Suprapubic skin (tissue), 4 donors: ENCODE results near the gene CTXN1. TPM values are rescaled to one million over a fixed set of nuclear protein-coding genes. Genes with fewer than 3 reads are reported as not detected.

Experiments used
- DNase-seq, 2 donors: peaks; one replicate each; pipeline ENCODE4 v3.0.0-alpha.2; 2019; ENCODE audit warnings: low spot score in 2 of 2
- H3K27ac ChIP-seq: fragments of 200-600 bp; sonication (generic); one replicate; pipeline ENCODE4 v1.5.1; 2019
- H3K27me3 ChIP-seq: fragments of 200-600 bp; sonication (generic); one replicate; pipeline ENCODE4 v1.5.1; 2019
- H3K36me3 ChIP-seq: fragments of 200-600 bp; sonication (generic); one replicate; pipeline ENCODE4 v1.5.1; 2019
- H3K4me1 ChIP-seq: fragments of 200-600 bp; sonication (generic); one replicate; pipeline ENCODE4 v1.5.1; 2019
- H3K4me3 ChIP-seq: fragments of 200-600 bp; sonication (generic); one replicate; pipeline ENCODE4 v1.5.1; 2019; ENCODE audit warnings: mild to moderate bottlenecking
- H3K9me3 ChIP-seq: fragments of 200-600 bp; sonication (generic); one replicate; pipeline ENCODE4 v1.5.1; 2019
- CTCF ChIP-seq, 2 donors: fragments of 200-600 bp in 1 of 2; fragments of 450-650 bp in 1 of 2; sonication (generic) in 1 of 2; IDR thresholded peaks; one replicate each; pipeline ENCODE4 v1.5.1; 2016 to 2019; ENCODE audit warnings: antibody characterized with exemption in 2 of 2, mild to moderate bottlenecking in 1 of 2, moderate library complexity in 1 of 2
- EP300 ChIP-seq: sonication (generic); formaldehyde crosslinking; IDR thresholded peaks from one replicate; pipeline ENCODE4 v1.6.1; 2017; ENCODE audit warnings: antibody characterized with exemption
- POLR2A ChIP-seq, 2 donors: fragments of 450-650 bp; IDR thresholded peaks; one replicate each; pipeline ENCODE4 v1.6.1; 2017; ENCODE audit warnings: antibody characterized with exemption in 2 of 2, mild to moderate bottlenecking in 2 of 2, moderate library complexity in 2 of 2
- POLR2AphosphoS5 ChIP-seq, 3 donors: sonication (generic); formaldehyde crosslinking; IDR thresholded peaks; one replicate each; pipeline ENCODE4 v1.6.1; 2017; ENCODE audit warnings: antibody characterized with exemption in 3 of 3
- WGBS: methylation state at CpG from one replicate; pipeline ENCODE4 v1.1.5; 2018; 5-methylcytosine and 5-hydroxymethylcytosine counted together
- total RNA-seq, 4 donors: library from RNA; depleted of rRNA; stranded (reverse); fragments of >200 nt; gene quantifications; one replicate each; pipeline ENCODE4 v1.1.0, GENCODE V29; 2016

The CTXN1 gene
- total RNA-seq, 4 donors from 2014 or later, result 1.2 to 3.6 (median 2.6) TPM

- Histone ChIP-seq H3K4me1 (no peaks in the 10 kb centered on the region), H3K27me3 (no peaks in the 10 kb centered on the region), H3K36me3 (peaks cover 89% of the 10 kb centered on the region), H3K27ac (no peak overlapping the region), H3K9me3 (no peaks in the 10 kb centered on the region), H3K4me3 (no peak overlapping the region)
- no peak for DNase-seq
- WGBS, result 92% methylated on average over 11 of the region's 11 CpGs
- TF ChIP-seq CTCF (IDR thresholded peaks at IDR 0.05) (no peak), POLR2A (IDR thresholded peaks at IDR 0.05) (no peak), POLR2AphosphoS5 (IDR thresholded peaks at IDR 0.05) (no peak), EP300 (no peak)
Measured at GRCh38 chr19:7969555-7969939, 43.6 kb upstream of the CTXN1 start.

- Histone ChIP-seq H3K27me3 (no peaks in the 10 kb centered on the region), H3K27ac (no peak overlapping the region), H3K9me3 (no peaks in the 10 kb centered on the region), H3K4me1 (no peaks in the 10 kb centered on the region), H3K36me3 (peaks cover 89% of the 10 kb centered on the region), H3K4me3 (no peak overlapping the region)
- TF ChIP-seq CTCF (IDR thresholded peaks at IDR 0.05) (no peak), POLR2A (IDR thresholded peaks at IDR 0.05) (no peak), POLR2AphosphoS5 (IDR thresholded peaks at IDR 0.05) (no peak), EP300 (no peak)
- WGBS, result 84% methylated on average over 17 of the region's 20 CpGs
- DNase-seq, result no peak
Measured at GRCh38 chr19:7968796-7969554, 43.0 kb upstream of the CTXN1 start.

- no peaks in the 10 kb centered on the region for H3K4me1 ChIP-seq
- WGBS, result 87% methylated on average over 10 of the region's 15 CpGs
- no peaks in the 10 kb centered on the region for H3K9me3 ChIP-seq
- no peak overlapping the region for H3K27ac ChIP-seq
- no peak overlapping the region for H3K4me3 ChIP-seq
- no peak for TF ChIP-seq EP300
- TF ChIP-seq POLR2AphosphoS5 (IDR thresholded peaks at IDR 0.05), result no peak
- TF ChIP-seq CTCF (IDR thresholded peaks at IDR 0.05), result no peak
- no peak for TF ChIP-seq POLR2A (IDR thresholded peaks at IDR 0.05)
- no peaks in the 10 kb centered on the region for H3K27me3 ChIP-seq
- no peak for DNase-seq
- peaks cover 89% of the 10 kb centered on the region for H3K36me3 ChIP-seq
Measured at GRCh38 chr19:7968008-7968795, 42.3 kb upstream of the CTXN1 start.

GRCh38 chr19:7965921-7966665, 40.2 kb upstream of the CTXN1 start:
- WGBS, result 87% methylated on average over 12 of the region's 12 CpGs
- no peak overlapping the region for H3K4me3 ChIP-seq
- DNase-seq, result no peak
- H3K27me3 ChIP-seq, result no peaks in the 10 kb centered on the region
- no peak overlapping the region for H3K27ac ChIP-seq
- TF ChIP-seq EP300 (no peak), CTCF (IDR thresholded peaks at IDR 0.05) (no peak), POLR2AphosphoS5 (IDR thresholded peaks at IDR 0.05) (no peak), POLR2A (IDR thresholded peaks at IDR 0.05) (no peak)
- H3K9me3 ChIP-seq, result no peaks in the 10 kb centered on the region
- H3K36me3 ChIP-seq, result peaks cover 90% of the 10 kb centered on the region
- no peaks in the 10 kb centered on the region for H3K4me1 ChIP-seq
